ENCODE results near the gene AIFM3. TPM values are rescaled to one million over a fixed set of nuclear protein-coding genes. Genes with fewer than 3 reads are reported as not detected.

AIFM3 gene
- total and polyA plus RNA-seq, 2 of the 13 experiments (the other 11 are each of a cell fraction or from before 2014, with no cell fraction given), result 9.0 to 15.3 TPM

DNA sequence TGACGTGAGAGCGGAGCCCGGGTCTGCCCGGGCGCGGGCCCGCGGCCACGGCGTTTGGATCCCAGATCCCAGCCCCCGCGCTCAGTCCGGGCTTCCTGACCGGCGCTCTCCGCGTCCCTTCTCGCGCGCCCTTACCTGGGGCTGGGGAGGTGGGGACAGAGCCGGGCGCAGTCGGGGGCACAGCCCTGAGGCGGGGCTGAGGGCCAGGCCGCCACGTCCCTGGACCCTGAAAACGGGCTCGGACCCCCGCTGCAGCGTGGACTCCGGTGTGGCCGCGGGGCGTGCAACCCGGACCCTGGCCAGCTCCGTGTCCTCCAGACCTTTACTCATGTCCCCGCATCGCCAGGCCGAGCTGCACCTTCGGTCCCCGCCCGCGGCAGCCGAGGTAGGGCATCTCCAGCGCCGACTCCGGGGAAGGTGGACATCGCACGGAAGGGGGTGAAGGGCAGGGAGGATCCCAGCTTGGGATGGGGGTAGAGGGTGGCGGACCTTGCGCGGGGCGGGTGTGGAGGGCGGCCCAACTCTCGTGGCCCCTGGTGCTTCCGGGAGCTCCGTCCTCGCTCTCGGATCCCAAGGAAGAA is 9.9 kb upstream of the AIFM3 start (continued):
- TF ChIP-seq ZNF44 (CRISPR knock-in tag; IDR thresholded peaks at IDR 0.05) (no peak), BRD4 (CRISPR knock-in tag; IDR thresholded peaks at IDR 0.05) (peak; percentile 53; the same call in 1 of the 2 replicates), AKAP8 (CRISPR knock-in tag; IDR thresholded peaks at IDR 0.05) (peak; percentile 86), ZNF558 (CRISPR knock-in tag; IDR thresholded peaks at IDR 0.05; ENCODE audit: borderline replicate concordance) (no peak), MAFG (CRISPR knock-in tag; IDR thresholded peaks at IDR 0.05) (no peak), ZNF549 (CRISPR knock-in tag; IDR thresholded peaks at IDR 0.05) (no peak), SYNCRIP (IDR thresholded peaks at IDR 0.05; ENCODE audit: insufficient read depth, low read depth, low read length) (no peak), ZNF776 (CRISPR knock-in tag; IDR thresholded peaks at IDR 0.05) (no peak), ZNF136 (CRISPR knock-in tag; IDR thresholded peaks at IDR 0.05; ENCODE audit: low read depth) (peak; percentile 75; the same call in 1 of the 2 replicates), GATA4 (IDR thresholded peaks at IDR 0.05; ENCODE audit: borderline replicate concordance, low read depth) (0 out of 2 replicates have a peak, but pooled peaks have one; percentile 10), RORA (CRISPR knock-in tag; IDR thresholded peaks at IDR 0.05) (no peak), ATF4 (CRISPR knock-in tag; IDR thresholded peaks at IDR 0.05) (no peak), FOSL2 (CRISPR knock-in tag; IDR thresholded peaks at IDR 0.05) (no peak), TARDBP (CRISPR knock-in tag; IDR thresholded peaks at IDR 0.05) (peak; percentile 59), MTA1 (CRISPR knock-in tag; IDR thresholded peaks at IDR 0.05; ENCODE audit: borderline replicate concordance) (peak; percentile 66), SSRP1 (CRISPR knock-in tag; IDR thresholded peaks at IDR 0.05) (no peak)
- TF ChIP-seq, protein P1, sequence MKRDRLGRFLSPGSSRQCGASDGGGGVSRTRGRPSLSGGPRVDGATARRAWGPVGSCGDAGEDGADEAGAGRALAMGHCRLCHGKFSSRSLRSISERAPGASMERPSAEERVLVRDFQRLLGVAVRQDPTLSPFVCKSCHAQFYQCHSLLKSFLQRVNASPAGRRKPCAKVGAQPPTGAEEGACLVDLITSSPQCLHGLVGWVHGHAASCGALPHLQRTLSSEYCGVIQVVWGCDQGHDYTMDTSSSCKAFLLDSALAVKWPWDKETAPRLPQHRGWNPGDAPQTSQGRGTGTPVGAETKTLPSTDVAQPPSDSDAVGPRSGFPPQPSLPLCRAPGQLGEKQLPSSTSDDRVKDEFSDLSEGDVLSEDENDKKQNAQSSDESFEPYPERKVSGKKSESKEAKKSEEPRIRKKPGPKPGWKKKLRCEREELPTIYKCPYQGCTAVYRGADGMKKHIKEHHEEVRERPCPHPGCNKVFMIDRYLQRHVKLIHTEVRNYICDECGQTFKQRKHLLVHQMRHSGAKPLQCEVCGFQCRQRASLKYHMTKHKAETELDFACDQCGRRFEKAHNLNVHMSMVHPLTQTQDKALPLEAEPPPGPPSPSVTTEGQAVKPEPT (CRISPR knock-in tag; IDR thresholded peaks at IDR 0.05; ENCODE audit: low read depth), result no peak
- TF ChIP-seq, protein P2, sequence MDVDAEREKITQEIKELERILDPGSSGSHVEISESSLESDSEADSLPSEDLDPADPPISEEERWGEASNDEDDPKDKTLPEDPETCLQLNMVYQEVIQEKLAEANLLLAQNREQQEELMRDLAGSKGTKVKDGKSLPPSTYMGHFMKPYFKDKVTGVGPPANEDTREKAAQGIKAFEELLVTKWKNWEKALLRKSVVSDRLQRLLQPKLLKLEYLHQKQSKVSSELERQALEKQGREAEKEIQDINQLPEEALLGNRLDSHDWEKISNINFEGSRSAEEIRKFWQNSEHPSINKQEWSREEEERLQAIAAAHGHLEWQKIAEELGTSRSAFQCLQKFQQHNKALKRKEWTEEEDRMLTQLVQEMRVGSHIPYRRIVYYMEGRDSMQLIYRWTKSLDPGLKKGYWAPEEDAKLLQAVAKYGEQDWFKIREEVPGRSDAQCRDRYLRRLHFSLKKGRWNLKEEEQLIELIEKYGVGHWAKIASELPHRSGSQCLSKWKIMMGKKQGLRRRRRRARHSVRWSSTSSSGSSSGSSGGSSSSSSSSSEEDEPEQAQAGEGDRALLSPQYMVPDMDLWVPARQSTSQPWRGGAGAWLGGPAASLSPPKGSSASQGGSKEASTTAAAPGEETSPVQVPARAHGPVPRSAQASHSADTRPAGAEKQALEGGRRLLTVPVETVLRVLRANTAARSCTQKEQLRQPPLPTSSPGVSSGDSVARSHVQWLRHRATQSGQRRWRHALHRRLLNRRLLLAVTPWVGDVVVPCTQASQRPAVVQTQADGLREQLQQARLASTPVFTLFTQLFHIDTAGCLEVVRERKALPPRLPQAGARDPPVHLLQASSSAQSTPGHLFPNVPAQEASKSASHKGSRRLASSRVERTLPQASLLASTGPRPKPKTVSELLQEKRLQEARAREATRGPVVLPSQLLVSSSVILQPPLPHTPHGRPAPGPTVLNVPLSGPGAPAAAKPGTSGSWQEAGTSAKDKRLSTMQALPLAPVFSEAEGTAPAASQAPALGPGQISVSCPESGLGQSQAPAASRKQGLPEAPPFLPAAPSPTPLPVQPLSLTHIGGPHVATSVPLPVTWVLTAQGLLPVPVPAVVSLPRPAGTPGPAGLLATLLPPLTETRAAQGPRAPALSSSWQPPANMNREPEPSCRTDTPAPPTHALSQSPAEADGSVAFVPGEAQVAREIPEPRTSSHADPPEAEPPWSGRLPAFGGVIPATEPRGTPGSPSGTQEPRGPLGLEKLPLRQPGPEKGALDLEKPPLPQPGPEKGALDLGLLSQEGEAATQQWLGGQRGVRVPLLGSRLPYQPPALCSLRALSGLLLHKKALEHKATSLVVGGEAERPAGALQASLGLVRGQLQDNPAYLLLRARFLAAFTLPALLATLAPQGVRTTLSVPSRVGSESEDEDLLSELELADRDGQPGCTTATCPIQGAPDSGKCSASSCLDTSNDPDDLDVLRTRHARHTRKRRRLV (CRISPR knock-in tag; IDR thresholded peaks at IDR 0.05), result no peak
- TF ChIP-seq, protein P3, sequence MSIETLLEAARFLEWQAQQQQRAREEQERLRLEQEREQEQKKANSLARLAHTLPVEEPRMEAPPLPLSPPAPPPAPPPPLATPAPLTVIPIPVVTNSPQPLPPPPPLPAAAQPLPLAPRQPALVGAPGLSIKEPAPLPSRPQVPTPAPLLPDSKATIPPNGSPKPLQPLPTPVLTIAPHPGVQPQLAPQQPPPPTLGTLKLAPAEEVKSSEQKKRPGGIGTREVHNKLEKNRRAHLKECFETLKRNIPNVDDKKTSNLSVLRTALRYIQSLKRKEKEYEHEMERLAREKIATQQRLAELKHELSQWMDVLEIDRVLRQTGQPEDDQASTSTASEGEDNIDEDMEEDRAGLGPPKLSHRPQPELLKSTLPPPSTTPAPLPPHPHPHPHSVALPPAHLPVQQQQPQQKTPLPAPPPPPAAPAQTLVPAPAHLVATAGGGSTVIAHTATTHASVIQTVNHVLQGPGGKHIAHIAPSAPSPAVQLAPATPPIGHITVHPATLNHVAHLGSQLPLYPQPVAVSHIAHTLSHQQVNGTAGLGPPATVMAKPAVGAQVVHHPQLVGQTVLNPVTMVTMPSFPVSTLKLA (IDR thresholded peaks at IDR 0.05), result no peak
